GM12891 (cell line): ENCODE data around the gene RDH14.

Experiments
- POLR2A ChIP-seq: IDR thresholded peaks from 2 replicates; pipeline ENCODE4 v1.6.1; 2011; ENCODE audit warnings: low read depth, low read length, control low read depth
- POLR2AphosphoS5 ChIP-seq: IDR thresholded peaks from 2 replicates; pipeline ENCODE4 v1.6.1; 2011; ENCODE audit warnings: low read depth, low read length, control low read depth
- SPI1 ChIP-seq: IDR thresholded peaks from 2 replicates; pipeline ENCODE4 v1.6.1; 2011; ENCODE audit warnings: low read depth, low read length, control low read depth
- TAF1 ChIP-seq: IDR thresholded peaks from 2 replicates; pipeline ENCODE4 v1.6.1; 2011; ENCODE audit warnings: low read depth, low read length, control low read depth

DNA sequence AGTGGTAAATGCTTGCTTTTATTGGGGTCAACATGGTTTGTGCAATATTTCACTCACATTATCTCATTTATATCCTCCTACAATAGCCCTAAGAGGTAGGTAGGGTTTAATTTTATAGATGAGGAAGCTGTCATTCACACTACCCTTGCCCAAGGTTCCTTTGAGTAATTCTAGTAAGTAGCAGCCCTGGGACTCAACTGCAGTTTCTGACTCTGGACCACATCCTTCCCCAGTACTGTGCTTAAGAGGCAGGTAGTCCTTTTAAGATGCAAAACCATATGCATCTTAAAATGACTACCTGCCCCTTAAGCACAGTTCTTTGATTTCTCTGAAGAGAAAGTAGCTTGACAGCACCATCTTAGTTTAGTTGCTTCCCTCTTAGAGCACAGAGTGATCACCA, 44.7 kb upstream of the RDH14 start:
- TF ChIP-seq TAF1: no peak
- TF ChIP-seq POLR2AphosphoS5: no peak
- no peak for TF ChIP-seq POLR2A
- no peak for TF ChIP-seq SPI1
